GM12878 (cell line): ENCODE measurements around the gene HIVEP2.

Experiments used
- BRCA1 ChIP-seq: IDR thresholded peaks from 2 replicates; pipeline ENCODE4 v1.6.1; 2011; ENCODE audit warnings: low read depth, low read length, improper control_type of control experiment
- CREB1 ChIP-seq: IDR thresholded peaks from 2 replicates; pipeline ENCODE4 v1.6.1; 2012; ENCODE audit warnings: low read depth, mild to moderate bottlenecking, inconsistent platforms
- CTCF ChIP-seq, 3 experiments: IDR thresholded peaks in 2 of 3; conservative IDR thresholded peaks in 1 of 3; 2 replicates each; pipeline ENCODE4 v1.5.1; 2011; ENCODE audit warnings: low read depth in 3 of 3, low read length in 3 of 3, mild to moderate bottlenecking in 3 of 3, control low read depth in 2 of 3, moderate library complexity in 2 of 3, inconsistent platforms in 1 of 3, mixed read lengths in 1 of 3; ENCODE audit not compliant: control insufficient read depth in 2 of 3, insufficient read depth in 1 of 3; ENCODE audit errors: extremely low read depth in 1 of 3
- EGR1 ChIP-seq, 2 experiments: IDR thresholded peaks; 1 replicate in 1 of 2; 2 replicates in 1 of 2; pipeline ENCODE4 v1.6.1; 2011 to 2012; ENCODE audit warnings: low read depth in 2 of 2, low read length in 2 of 2, borderline replicate concordance in 1 of 2, mild to moderate bottlenecking in 1 of 2, moderate library complexity in 1 of 2
- EP300 ChIP-seq, 2 experiments: fragments of 150-350 bp in 1 of 2; IDR thresholded peaks; 2 replicates each; pipeline ENCODE4 v1.6.1; 2011 to 2012; ENCODE audit warnings: low read depth in 2 of 2, low read length in 2 of 2, borderline replicate concordance in 1 of 2, improper control_type of control experiment in 1 of 2, inconsistent platforms in 1 of 2; ENCODE audit not compliant: control insufficient read depth in 1 of 2
- FOXM1 ChIP-seq: IDR thresholded peaks from 2 replicates; pipeline ENCODE4 v1.6.1; 2012; ENCODE audit warnings: low read depth, mild to moderate bottlenecking, inconsistent platforms, low read length, moderate library complexity
- NRF1 ChIP-seq: conservative IDR thresholded peaks from 2 replicates; pipeline ENCODE4 v1.6.1; 2011; ENCODE audit warnings: mild to moderate bottlenecking, low read depth, low read length, improper control_type of control experiment
- RFX5 ChIP-seq: IDR thresholded peaks from 2 replicates; pipeline ENCODE4 v1.6.1; 2011; ENCODE audit warnings: low read depth, low read length, improper control_type of control experiment
- TF ChIP-seq, protein P1 (sequence below): IDR thresholded peaks from 2 replicates; pipeline ENCODE4 v1.6.1; 2012; ENCODE audit warnings: mild to moderate bottlenecking, low read depth, low read length

DNA sequence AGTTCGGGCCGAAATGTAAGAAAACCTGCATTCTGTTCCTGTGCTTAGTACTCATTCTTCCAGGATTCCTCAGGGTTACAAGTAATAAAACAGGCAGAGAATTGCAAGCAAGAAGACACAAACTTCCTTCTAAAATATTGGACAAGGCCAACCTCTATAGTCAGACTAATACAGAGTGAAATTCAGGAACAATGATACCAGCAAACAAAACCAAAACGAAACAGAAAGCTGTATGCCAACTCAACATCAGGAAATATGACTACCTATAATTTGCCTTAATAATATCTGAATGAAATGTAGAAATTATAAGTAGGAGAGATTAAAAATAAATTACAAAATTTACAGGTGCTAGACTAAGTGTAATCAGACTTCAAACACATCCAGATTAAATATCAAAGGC, 238.8 kb downstream of the HIVEP2 start:
- TF ChIP-seq CTCF (IDR thresholded peaks at IDR 0.05 in 2 of 3, conservative IDR thresholded peaks at IDR 0.05 in 1 of 3; ENCODE audit: control insufficient read depth in 2 of 3, extremely low read depth in 1 of 3, insufficient read depth in 1 of 3, low read depth in 3 of 3, low read length in 3 of 3) (no peak), CREB1 (no peak), BRCA1 (no peak), NRF1 (no peak), EGR1 (IDR thresholded peaks at IDR 0.05; ENCODE audit: borderline replicate concordance in 1 of 2, low read depth in 2 of 2, low read length in 2 of 2) (no peak), EP300 (IDR thresholded peaks at IDR 0.05; ENCODE audit: borderline replicate concordance in 1 of 2, control insufficient read depth in 1 of 2, low read depth in 2 of 2, low read length in 2 of 2) (no peak), RFX5 (no peak), FOXM1 (no peak)
- TF ChIP-seq, protein P1, sequence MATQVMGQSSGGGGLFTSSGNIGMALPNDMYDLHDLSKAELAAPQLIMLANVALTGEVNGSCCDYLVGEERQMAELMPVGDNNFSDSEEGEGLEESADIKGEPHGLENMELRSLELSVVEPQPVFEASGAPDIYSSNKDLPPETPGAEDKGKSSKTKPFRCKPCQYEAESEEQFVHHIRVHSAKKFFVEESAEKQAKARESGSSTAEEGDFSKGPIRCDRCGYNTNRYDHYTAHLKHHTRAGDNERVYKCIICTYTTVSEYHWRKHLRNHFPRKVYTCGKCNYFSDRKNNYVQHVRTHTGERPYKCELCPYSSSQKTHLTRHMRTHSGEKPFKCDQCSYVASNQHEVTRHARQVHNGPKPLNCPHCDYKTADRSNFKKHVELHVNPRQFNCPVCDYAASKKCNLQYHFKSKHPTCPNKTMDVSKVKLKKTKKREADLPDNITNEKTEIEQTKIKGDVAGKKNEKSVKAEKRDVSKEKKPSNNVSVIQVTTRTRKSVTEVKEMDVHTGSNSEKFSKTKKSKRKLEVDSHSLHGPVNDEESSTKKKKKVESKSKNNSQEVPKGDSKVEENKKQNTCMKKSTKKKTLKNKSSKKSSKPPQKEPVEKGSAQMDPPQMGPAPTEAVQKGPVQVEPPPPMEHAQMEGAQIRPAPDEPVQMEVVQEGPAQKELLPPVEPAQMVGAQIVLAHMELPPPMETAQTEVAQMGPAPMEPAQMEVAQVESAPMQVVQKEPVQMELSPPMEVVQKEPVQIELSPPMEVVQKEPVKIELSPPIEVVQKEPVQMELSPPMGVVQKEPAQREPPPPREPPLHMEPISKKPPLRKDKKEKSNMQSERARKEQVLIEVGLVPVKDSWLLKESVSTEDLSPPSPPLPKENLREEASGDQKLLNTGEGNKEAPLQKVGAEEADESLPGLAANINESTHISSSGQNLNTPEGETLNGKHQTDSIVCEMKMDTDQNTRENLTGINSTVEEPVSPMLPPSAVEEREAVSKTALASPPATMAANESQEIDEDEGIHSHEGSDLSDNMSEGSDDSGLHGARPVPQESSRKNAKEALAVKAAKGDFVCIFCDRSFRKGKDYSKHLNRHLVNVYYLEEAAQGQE, result no peak
